Spinal cord (tissue), 10 donors: ENCODE results near the gene STK32B. TPM values are rescaled to one million over a fixed set of nuclear protein-coding genes. Genes with fewer than 3 reads are reported as not detected.

Experiments
- DNase-seq, 6 donors: peaks; one replicate each; pipeline versions ENCODE4 v3.0.0 to v3.0.0-alpha.2; 2013 to 2015; ENCODE audit warnings: low spot score in 6 of 6, low read depth in 4 of 6
- H3K27ac ChIP-seq: one replicate; pipeline ENCODE4 v1.5.1; 2013; ENCODE audit warnings: low read depth, low read length, control low read depth
- H3K27me3 ChIP-seq: one replicate; pipeline ENCODE4 v1.6.1; 2013; ENCODE audit warnings: low read length; ENCODE audit not compliant: control insufficient read depth, insufficient read depth
- H3K36me3 ChIP-seq: one replicate; pipeline ENCODE4 v1.6.1; 2013; ENCODE audit warnings: low read length; ENCODE audit not compliant: control insufficient read depth, insufficient read depth
- H3K4me1 ChIP-seq: one replicate; pipeline ENCODE4 v1.6.1; 2013; ENCODE audit warnings: low read length; ENCODE audit not compliant: control insufficient read depth, insufficient read depth
- H3K4me3 ChIP-seq: one replicate; pipeline ENCODE4 v1.5.1; 2013; ENCODE audit warnings: low read depth, low read length, control low read depth
- H3K9me3 ChIP-seq: one replicate; pipeline ENCODE4 v1.6.1; 2013; ENCODE audit warnings: low read length; ENCODE audit not compliant: control insufficient read depth, insufficient read depth
- WGBS: methylation state at CpG from one replicate; pipeline ENCODE4 v1.1.5; 2013; ENCODE audit warnings: missing lambda C conversion rate; ENCODE audit not compliant: insufficient coverage; 5-methylcytosine and 5-hydroxymethylcytosine counted together
- polyA plus RNA-seq, 2 donors: library from polyadenylated mRNA; unstranded; fragments of 120-200 nt; gene quantifications; one replicate each; pipeline ENCODE4 v1.2.1, GENCODE V29; 2013; ENCODE audit not compliant: insufficient read length in 2 of 2
- total RNA-seq, 2 donors: library from RNA; depleted of rRNA in 1 of 2; stranded (reverse); fragments of 120-200 nt in 1 of 2; fragments of >200 nt in 1 of 2; gene quantifications; one replicate each; pipeline versions ENCODE4 v1.2.3 to v1.2.4, GENCODE V29; 2013 to 2014
- donor health status: healthy.

The STK32B gene
- total and polyA plus RNA-seq, 4 donors = 7.0 to 25.6 (median 19.0) TPM

GRCh38 chr4:5112333-5113095 lies 61.2 kb downstream of the STK32B start:
- no peaks in the 10 kb centered on the region for H3K4me1 ChIP-seq
- H3K36me3 ChIP-seq = no peaks in the 10 kb centered on the region
- H3K27me3 ChIP-seq = no peaks in the 10 kb centered on the region
- no peaks in the 10 kb centered on the region for H3K9me3 ChIP-seq
- peak in 1 of 6 donors; percentile 63 for DNase-seq
- 57% methylated on average over 1 of the region's 2 CpGs for WGBS
- no peak overlapping the region for H3K4me3 ChIP-seq
- no peak overlapping the region for H3K27ac ChIP-seq

GRCh38 chr4:5114950-5115349 lies 63.7 kb downstream of the STK32B start:
- no peak overlapping the region for H3K4me3 ChIP-seq
- no peaks in the 10 kb centered on the region for H3K4me1 ChIP-seq
- H3K27ac ChIP-seq = no peak overlapping the region
- H3K9me3 ChIP-seq = no peaks in the 10 kb centered on the region
- H3K27me3 ChIP-seq = no peaks in the 10 kb centered on the region
- WGBS = 100% methylated on average over 1 of the region's 1 CpG
- no peaks in the 10 kb centered on the region for H3K36me3 ChIP-seq
- DNase-seq = peak in 1 of 6 donors; percentile 64

- no peaks in the 10 kb centered on the region for H3K9me3 ChIP-seq
- H3K4me3 ChIP-seq = no peak overlapping the region
- H3K27ac ChIP-seq = no peak overlapping the region
- no peaks in the 10 kb centered on the region for H3K36me3 ChIP-seq
- no peaks in the 10 kb centered on the region for H3K4me1 ChIP-seq
- 94% methylated on average over 5 of the region's 6 CpGs for WGBS
- DNase-seq = no peak
- no peaks in the 10 kb centered on the region for H3K27me3 ChIP-seq
These were observed 67.0 kb downstream of the STK32B start for GRCh38 chr4:5118091-5118786.

- Histone ChIP-seq H3K4me3 (no peak overlapping the region), H3K4me1 (no peaks in the 10 kb centered on the region), H3K36me3 (no peaks in the 10 kb centered on the region), H3K27ac (no peak overlapping the region), H3K27me3 (no peaks in the 10 kb centered on the region), H3K9me3 (no peaks in the 10 kb centered on the region)
- peak in 1 of 6 donors; percentile 89 for DNase-seq
- WGBS = 44% methylated on average over 4 of the region's 11 CpGs
These were observed 67.9 kb downstream of the STK32B start for GRCh38 chr4:5118994-5119835.

GRCh38 chr4:5120067-5120466 lies 68.8 kb downstream of the STK32B start:
- WGBS = 97% methylated on average over 6 of the region's 10 CpGs
- Histone ChIP-seq H3K9me3 (no peaks in the 10 kb centered on the region), H3K27me3 (no peaks in the 10 kb centered on the region), H3K36me3 (no peaks in the 10 kb centered on the region), H3K4me1 (no peaks in the 10 kb centered on the region), H3K4me3 (no peak overlapping the region), H3K27ac (no peak overlapping the region)
- DNase-seq = no peak

- Histone ChIP-seq H3K4me3 (no peak overlapping the region), H3K9me3 (no peaks in the 10 kb centered on the region), H3K27ac (no peak overlapping the region), H3K4me1 (no peaks in the 10 kb centered on the region), H3K36me3 (no peaks in the 10 kb centered on the region), H3K27me3 (no peaks in the 10 kb centered on the region)
- no peak for DNase-seq
- WGBS = no CpG with 5 or more reads among the region's 1 CpG
These were observed 69.2 kb downstream of the STK32B start for GRCh38 chr4:5120468-5120867.

GRCh38 chr4:5122114-5122513 lies 70.8 kb downstream of the STK32B start:
- peaks cover 3% of the 10 kb centered on the region for H3K4me1 ChIP-seq
- H3K4me3 ChIP-seq = no peak overlapping the region
- no peak overlapping the region for H3K27ac ChIP-seq
- no peak for DNase-seq
- H3K27me3 ChIP-seq = no peaks in the 10 kb centered on the region
- WGBS = 100% methylated on average over 1 of the region's 1 CpG
- H3K9me3 ChIP-seq = no peaks in the 10 kb centered on the region
- H3K36me3 ChIP-seq = no peaks in the 10 kb centered on the region

GRCh38 chr4:5124876-5125275 lies 73.6 kb downstream of the STK32B start:
- DNase-seq = no peak
- 88% methylated on average over 1 of the region's 2 CpGs for WGBS
- no peak overlapping the region for H3K27ac ChIP-seq
- no peak overlapping the region for H3K4me3 ChIP-seq
- H3K36me3 ChIP-seq = no peaks in the 10 kb centered on the region
- no peaks in the 10 kb centered on the region for H3K27me3 ChIP-seq
- peaks cover 3% of the 10 kb centered on the region for H3K4me1 ChIP-seq
- H3K9me3 ChIP-seq = no peaks in the 10 kb centered on the region

- H3K4me3 ChIP-seq = no peak overlapping the region
- no peaks in the 10 kb centered on the region for H3K27me3 ChIP-seq
- H3K27ac ChIP-seq = no peak overlapping the region
- DNase-seq = no peak
- peaks cover 3% of the 10 kb centered on the region for H3K4me1 ChIP-seq
- H3K36me3 ChIP-seq = no peaks in the 10 kb centered on the region
- WGBS = 85% methylated on average over 4 of the region's 5 CpGs
- H3K9me3 ChIP-seq = no peaks in the 10 kb centered on the region
These were observed 74.0 kb downstream of the STK32B start for GRCh38 chr4:5125321-5125720.
